ENCODE results near the gene SV2C. TPM values are rescaled to one million over a fixed set of nuclear protein-coding genes. Genes with fewer than 3 reads are reported as not detected.

The SV2C gene
- total RNA-seq, 2 experiments from 2014 or later: 0.20 to 0.26 TPM

- Mint-ChIP-seq H3K9me3 (ENCODE audit: low read depth) (peaks cover 7% of the 10 kb centered on the region), H3K4me3 (no peak overlapping the region), H3K36me3 (peaks cover 29% of the 10 kb centered on the region), H3K27ac (no peak overlapping the region), H3K27me3 (no peaks in the 10 kb centered on the region), H3K4me1 (peaks cover 44% of the 10 kb centered on the region)
- no peak for ATAC-seq
- no peak for DNase-seq
- CTCF ChIA-PET: no interaction called here
Observed at GRCh38 chr5:76178913-76179312, 95.7 kb downstream of the SV2C start.

DNA sequence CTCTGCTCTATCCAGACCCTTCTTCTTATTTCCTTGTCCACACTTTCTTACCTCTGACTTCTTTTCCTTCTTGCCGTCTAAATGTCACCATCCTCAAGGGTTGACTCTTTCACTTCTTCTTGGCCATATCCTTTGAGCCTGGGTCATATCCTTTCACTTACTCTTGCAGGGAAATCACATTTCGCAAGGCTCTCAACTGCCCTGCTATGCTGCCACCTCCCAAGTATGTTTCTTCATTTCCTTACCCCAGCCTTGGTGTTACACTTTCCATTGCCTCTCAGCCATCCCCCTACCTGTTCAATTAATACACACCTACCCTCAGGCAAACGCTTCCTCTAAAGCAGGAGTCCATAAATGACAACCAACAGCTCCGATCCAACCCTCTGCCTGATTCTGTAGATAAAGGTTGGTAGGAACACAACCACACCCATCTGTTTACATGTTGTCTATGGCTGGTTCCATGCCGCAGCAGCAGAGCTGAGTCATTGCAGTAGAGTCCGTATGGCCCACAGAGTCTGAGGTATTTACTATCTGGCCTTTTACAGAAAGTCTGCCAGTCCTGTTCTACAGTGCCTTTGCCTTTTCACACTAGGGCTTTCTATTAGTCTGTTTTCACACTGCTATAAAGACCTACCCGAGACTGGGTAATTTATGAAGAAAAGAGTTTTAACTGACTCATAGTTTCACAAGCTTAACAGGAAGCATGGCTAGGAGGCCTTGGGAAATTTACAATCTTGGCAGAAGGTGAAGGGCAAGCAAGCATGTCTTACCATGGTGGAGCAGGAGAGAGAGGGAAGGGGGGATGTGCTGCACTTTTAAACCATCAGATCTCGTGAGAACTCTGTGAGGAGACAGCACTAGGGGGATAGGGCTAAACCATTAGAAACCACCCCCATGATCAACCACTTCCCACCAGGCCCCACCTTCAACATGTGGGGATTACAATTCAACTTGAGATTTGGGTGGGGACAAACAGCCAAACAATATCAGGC is 97.9 kb downstream of the SV2C start:
- no peak overlapping the region for H3K4me3 Mint-ChIP-seq
- H3K27me3 Mint-ChIP-seq: no peaks in the 10 kb centered on the region
- peak; percentile 82 for DNase-seq
- no peak overlapping the region for H3K27ac Mint-ChIP-seq
- peaks cover 29% of the 10 kb centered on the region for H3K4me1 Mint-ChIP-seq
- peaks cover 37% of the 10 kb centered on the region for H3K36me3 Mint-ChIP-seq
- peaks cover 7% of the 10 kb centered on the region for H3K9me3 Mint-ChIP-seq (ENCODE audit: low read depth)
- ATAC-seq: peak; percentile 92
- CTCF ChIA-PET: interaction anchor here (1.5 kb wide), 1 partner anchor 15 kb away, joined by 6 read pairs; no protein-coding TSS in a partner anchor

GRCh38 chr5:76187386-76187785 is 104.2 kb downstream of the SV2C start:
- ATAC-seq: no peak
- H3K36me3 Mint-ChIP-seq: peaks cover 33% of the 10 kb centered on the region
- H3K4me1 Mint-ChIP-seq: peaks cover 6% of the 10 kb centered on the region
- no peak for DNase-seq
- no peak overlapping the region for H3K4me3 Mint-ChIP-seq
- H3K27ac Mint-ChIP-seq: no peak overlapping the region
- no peaks in the 10 kb centered on the region for H3K27me3 Mint-ChIP-seq
- H3K9me3 Mint-ChIP-seq (ENCODE audit: low read depth): peaks cover 19% of the 10 kb centered on the region
- CTCF ChIA-PET: interaction anchor here (2.7 to 2.8 kb wide), 2 partner anchors 12 kb away, joined by 10 to 11 read pairs; no protein-coding TSS in a partner anchor

- Mint-ChIP-seq H3K4me3 (no peak overlapping the region), H3K36me3 (peaks cover 19% of the 10 kb centered on the region), H3K27ac (no peak overlapping the region), H3K9me3 (ENCODE audit: low read depth) (peaks cover 12% of the 10 kb centered on the region), H3K4me1 (peaks cover 5% of the 10 kb centered on the region), H3K27me3 (no peaks in the 10 kb centered on the region)
- CTCF ChIA-PET: interaction anchor here (2.7 kb wide), 1 partner anchor 15 kb away, joined by 10 read pairs; no protein-coding TSS in a partner anchor
- ATAC-seq: no peak
- DNase-seq: no peak
Observed at GRCh38 chr5:76190356-76190755, 107.2 kb downstream of the SV2C start.

GRCh38 chr5:76192837-76193236 is 109.7 kb downstream of the SV2C start:
- peaks cover 2% of the 10 kb centered on the region for H3K27me3 Mint-ChIP-seq
- H3K9me3 Mint-ChIP-seq (ENCODE audit: low read depth): peaks cover 8% of the 10 kb centered on the region
- peaks cover 11% of the 10 kb centered on the region for H3K36me3 Mint-ChIP-seq
- H3K27ac Mint-ChIP-seq: no peak overlapping the region
- peaks cover 5% of the 10 kb centered on the region for H3K4me1 Mint-ChIP-seq
- CTCF ChIA-PET: interaction anchor here (0.9 kb wide), 1 partner anchor 27 kb away, joined by 4 read pairs; no protein-coding TSS in a partner anchor
- no peak for ATAC-seq
- no peak overlapping the region for H3K4me3 Mint-ChIP-seq
- no peak for DNase-seq

DNA sequence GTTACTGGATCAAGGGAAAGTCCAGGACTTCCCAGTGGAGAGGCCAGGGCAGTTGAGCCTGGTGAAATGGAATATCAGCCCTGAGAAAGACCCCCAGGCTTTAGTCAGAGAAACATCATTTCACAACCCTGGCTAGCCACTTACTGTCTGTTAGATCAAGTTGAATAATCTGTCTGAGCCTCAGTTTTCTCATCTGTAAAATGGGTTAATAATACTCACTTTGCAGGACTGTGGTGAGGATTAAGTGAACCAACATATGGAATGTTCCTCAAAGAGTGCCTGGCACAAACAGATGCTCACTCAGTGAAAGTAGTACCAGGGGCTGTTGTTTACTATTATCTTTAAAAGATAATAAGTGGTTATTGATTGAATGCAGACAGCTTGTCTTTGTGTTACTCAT is 110.5 kb downstream of the SV2C start:
- ATAC-seq: no peak
- Mint-ChIP-seq H3K4me1 (peaks cover 5% of the 10 kb centered on the region), H3K27me3 (peaks cover 2% of the 10 kb centered on the region)

GRCh38 chr5:76194340-76194739 is 111.2 kb downstream of the SV2C start:
- CTCF ChIA-PET: interaction anchor here (0.9 to 1.2 kb wide), 2 partner anchors 15 to 19 kb away, joined by 3 read pairs; no protein-coding TSS in a partner anchor
- peaks cover 8% of the 10 kb centered on the region for H3K9me3 Mint-ChIP-seq (ENCODE audit: low read depth)
- DNase-seq (no peak), ATAC-seq (no peak)
- H3K27ac Mint-ChIP-seq: no peak overlapping the region
- peaks cover 11% of the 10 kb centered on the region for H3K36me3 Mint-ChIP-seq
- H3K4me1 Mint-ChIP-seq: peaks cover 7% of the 10 kb centered on the region
- peaks cover 2% of the 10 kb centered on the region for H3K27me3 Mint-ChIP-seq
- no peak overlapping the region for H3K4me3 Mint-ChIP-seq

More for the DNA sequence above, 110.5 kb downstream of the SV2C start:
- Mint-ChIP-seq H3K4me3 (no peak overlapping the region), H3K36me3 (peaks cover 11% of the 10 kb centered on the region), H3K27ac (no peak overlapping the region), H3K9me3 (ENCODE audit: low read depth) (peaks cover 8% of the 10 kb centered on the region)
- CTCF ChIA-PET: interaction anchor here (0.9 kb wide), 1 partner anchor 15 kb away, joined by 3 read pairs; no protein-coding TSS in a partner anchor
- no peak for DNase-seq

DNA sequence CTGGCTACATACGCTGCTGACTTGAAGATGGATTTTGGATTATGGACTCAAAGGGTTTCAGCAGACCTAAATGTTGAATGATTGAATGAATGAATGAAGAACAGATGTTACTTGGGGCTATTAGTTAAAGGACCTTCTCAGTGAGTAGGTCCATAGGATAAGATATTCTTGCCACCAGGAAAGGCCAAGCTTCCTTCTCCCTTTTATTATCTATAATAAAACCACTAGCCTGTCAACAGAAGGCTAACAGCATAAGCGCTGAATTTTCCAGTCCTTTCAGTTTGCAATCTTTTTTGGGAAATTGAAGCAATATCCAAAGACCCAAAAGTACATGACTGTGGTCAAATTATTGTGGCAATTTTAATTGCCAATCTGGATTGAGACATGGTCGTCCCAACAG is 113.3 kb downstream of the SV2C start:
- no peaks in the 10 kb centered on the region for H3K9me3 Mint-ChIP-seq (ENCODE audit: low read depth)
- no peaks in the 10 kb centered on the region for H3K36me3 Mint-ChIP-seq
- DNase-seq (no peak), ATAC-seq (no peak)
- peaks cover 2% of the 10 kb centered on the region for H3K27me3 Mint-ChIP-seq
- no peak overlapping the region for H3K4me3 Mint-ChIP-seq
- H3K4me1 Mint-ChIP-seq: peaks cover 4% of the 10 kb centered on the region
- H3K27ac Mint-ChIP-seq: no peak overlapping the region
- CTCF ChIA-PET: no interaction called here

GRCh38 chr5:76196886-76197489 is 113.8 kb downstream of the SV2C start:
- peaks cover 4% of the 10 kb centered on the region for H3K4me1 Mint-ChIP-seq
- CTCF ChIA-PET: no interaction called here
- H3K27ac Mint-ChIP-seq: no peak overlapping the region

DNA sequence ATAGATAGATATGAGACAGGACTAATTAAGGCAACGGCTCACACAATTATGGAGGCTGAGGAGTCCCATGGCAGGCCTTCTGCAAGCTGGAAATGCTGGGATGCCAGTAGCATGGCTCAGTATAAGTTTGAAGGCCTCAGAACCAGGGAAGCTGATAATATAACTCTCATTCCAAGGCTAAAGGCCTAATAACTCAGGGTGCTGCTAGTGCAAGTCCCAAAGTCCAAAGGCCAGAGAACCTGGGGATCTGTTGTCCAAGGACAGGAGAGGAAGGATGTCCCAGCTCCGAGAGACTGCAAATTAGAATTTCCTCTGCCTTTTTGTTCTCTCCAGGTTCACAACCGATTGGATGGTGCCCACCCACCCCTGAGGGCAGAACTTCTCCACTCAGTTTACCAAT is 114.5 kb downstream of the SV2C start:
- CTCF ChIA-PET: no interaction called here
- Mint-ChIP-seq H3K4me3 (no peak overlapping the region), H3K27ac (no peak overlapping the region), H3K4me1 (peaks cover 4% of the 10 kb centered on the region), H3K36me3 (no peaks in the 10 kb centered on the region), H3K9me3 (ENCODE audit: low read depth) (no peaks in the 10 kb centered on the region), H3K27me3 (peaks cover 2% of the 10 kb centered on the region)
- no peak for ATAC-seq
- no peak for DNase-seq

More at GRCh38 chr5:76196886-76197489, 113.8 kb downstream of the SV2C start:
- Mint-ChIP-seq H3K4me3 (no peak overlapping the region), H3K27me3 (peaks cover 2% of the 10 kb centered on the region), H3K36me3 (no peaks in the 10 kb centered on the region), H3K9me3 (ENCODE audit: low read depth) (no peaks in the 10 kb centered on the region)
- ATAC-seq: no peak
- DNase-seq: no peak

GRCh38 chr5:76199336-76200318 is 116.4 kb downstream of the SV2C start:
- CTCF ChIA-PET: interaction anchor here (0.6 to 1.8 kb wide), 5 partner anchors 9 to 125 kb away, joined by 3 to 7 read pairs (median 3); no protein-coding TSS in a partner anchor
- ATAC-seq (no peak), DNase-seq (no peak)
- no peak overlapping the region for H3K4me3 Mint-ChIP-seq
- H3K9me3 Mint-ChIP-seq (ENCODE audit: low read depth): no peaks in the 10 kb centered on the region
- H3K36me3 Mint-ChIP-seq: no peaks in the 10 kb centered on the region
- H3K27me3 Mint-ChIP-seq: peaks cover 5% of the 10 kb centered on the region
- peaks cover 4% of the 10 kb centered on the region for H3K4me1 Mint-ChIP-seq
- no peak overlapping the region for H3K27ac Mint-ChIP-seq

DNA sequence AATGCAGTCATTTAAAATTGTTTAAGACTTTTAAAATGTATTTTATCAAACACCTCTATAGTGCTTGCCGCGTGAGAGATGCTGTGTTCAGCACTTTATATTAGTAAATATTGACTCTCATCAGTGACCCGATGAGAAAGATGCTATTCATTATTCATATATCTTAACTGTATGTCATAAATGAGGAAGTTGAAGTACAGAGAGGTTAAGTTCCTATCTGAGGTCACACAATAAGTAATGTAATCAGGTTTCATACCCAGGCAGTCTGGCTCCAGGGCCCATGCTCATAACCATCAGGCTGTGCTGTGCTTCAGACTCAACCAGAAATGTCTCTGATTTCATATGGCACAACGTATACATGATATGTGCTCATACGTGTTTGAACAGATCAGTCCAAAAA is 119.0 kb downstream of the SV2C start:
- no peaks in the 10 kb centered on the region for H3K36me3 Mint-ChIP-seq
- ATAC-seq (no peak), DNase-seq (no peak)
- H3K9me3 Mint-ChIP-seq (ENCODE audit: low read depth): no peaks in the 10 kb centered on the region
- no peak overlapping the region for H3K4me3 Mint-ChIP-seq
- H3K27me3 Mint-ChIP-seq: peaks cover 11% of the 10 kb centered on the region
- peaks cover 4% of the 10 kb centered on the region for H3K4me1 Mint-ChIP-seq
- H3K27ac Mint-ChIP-seq: no peak overlapping the region
- CTCF ChIA-PET: no interaction called here
